ENCODE results near the gene RNF11.

RNF11 gene

DNA sequence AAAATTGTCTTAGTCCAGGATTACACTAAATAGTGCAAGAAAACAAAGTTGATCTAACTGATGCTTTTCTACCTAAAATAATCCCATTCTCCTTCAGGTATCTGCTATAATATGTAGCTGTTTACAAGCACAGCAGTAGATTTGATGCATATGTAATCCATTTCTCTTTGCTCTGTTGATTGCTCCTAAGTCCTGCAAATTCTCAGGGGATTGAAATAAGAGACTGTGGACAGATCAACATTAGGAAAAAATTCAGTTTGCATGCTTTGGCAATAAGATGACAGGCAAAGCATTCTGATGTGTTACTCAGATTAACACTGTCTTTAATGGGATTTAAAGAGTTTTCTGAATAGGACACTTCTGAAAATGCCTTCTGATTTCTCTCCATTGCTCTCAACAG, 34.7 kb downstream of the RNF11 start:
- no peak for TF ChIP-seq CTCF (IDR thresholded peaks at IDR 0.05; ENCODE audit: low read depth, low read length, missing control alignments)
- in situ Hi-C loops (cut with HindIII; ENCODE audit: low sequenced_read_pairs): no loop called here
- no peak for DNase-seq (ENCODE audit: low read depth)
- H3K4me3 ChIP-seq (ENCODE audit: low read depth, low read length): no peak overlapping the region

GRCh38 chr1:51272916-51273315, 36.8 kb downstream of the RNF11 start:
- H3K4me3 ChIP-seq (ENCODE audit: low read depth, low read length): no peak overlapping the region
- in situ Hi-C loops (cut with HindIII; ENCODE audit: low sequenced_read_pairs): no loop called here
- no peak for DNase-seq (ENCODE audit: low read depth)
- no peak for TF ChIP-seq CTCF (IDR thresholded peaks at IDR 0.05; ENCODE audit: low read depth, low read length, missing control alignments)

DNA sequence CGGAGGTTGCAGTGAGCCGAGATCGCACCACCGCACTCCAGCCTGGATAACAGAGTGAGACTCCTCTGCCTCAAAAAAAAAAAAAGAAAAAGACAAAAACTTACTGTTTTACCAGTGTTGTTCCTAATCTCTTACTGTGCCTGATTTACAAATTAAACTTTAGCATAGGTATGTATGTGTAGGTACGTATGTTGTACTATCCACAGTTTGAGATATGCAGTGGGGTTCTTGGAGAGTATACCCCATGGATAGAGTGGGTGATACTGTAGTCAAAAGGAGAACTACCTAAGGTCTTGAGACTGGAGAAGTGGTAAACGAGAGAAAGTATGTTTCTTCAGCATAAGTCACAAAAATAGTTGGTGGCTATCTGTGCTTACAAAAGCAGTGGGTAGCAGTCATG, 38.6 kb downstream of the RNF11 start:
- DNase-seq (ENCODE audit: low read depth): no peak
- in situ Hi-C loops (cut with HindIII; ENCODE audit: low sequenced_read_pairs): no loop called here
- TF ChIP-seq CTCF (IDR thresholded peaks at IDR 0.05; ENCODE audit: low read depth, low read length, missing control alignments): no peak
- H3K4me3 ChIP-seq (ENCODE audit: low read depth, low read length): no peak overlapping the region

GRCh38 chr1:51276286-51276685, 40.2 kb downstream of the RNF11 start:
- no peak for DNase-seq (ENCODE audit: low read depth)
- in situ Hi-C loops (cut with HindIII; ENCODE audit: low sequenced_read_pairs): no loop called here
- no peak overlapping the region for H3K4me3 ChIP-seq (ENCODE audit: low read depth, low read length)
- TF ChIP-seq CTCF (IDR thresholded peaks at IDR 0.05; ENCODE audit: low read depth, low read length, missing control alignments): no peak

DNA sequence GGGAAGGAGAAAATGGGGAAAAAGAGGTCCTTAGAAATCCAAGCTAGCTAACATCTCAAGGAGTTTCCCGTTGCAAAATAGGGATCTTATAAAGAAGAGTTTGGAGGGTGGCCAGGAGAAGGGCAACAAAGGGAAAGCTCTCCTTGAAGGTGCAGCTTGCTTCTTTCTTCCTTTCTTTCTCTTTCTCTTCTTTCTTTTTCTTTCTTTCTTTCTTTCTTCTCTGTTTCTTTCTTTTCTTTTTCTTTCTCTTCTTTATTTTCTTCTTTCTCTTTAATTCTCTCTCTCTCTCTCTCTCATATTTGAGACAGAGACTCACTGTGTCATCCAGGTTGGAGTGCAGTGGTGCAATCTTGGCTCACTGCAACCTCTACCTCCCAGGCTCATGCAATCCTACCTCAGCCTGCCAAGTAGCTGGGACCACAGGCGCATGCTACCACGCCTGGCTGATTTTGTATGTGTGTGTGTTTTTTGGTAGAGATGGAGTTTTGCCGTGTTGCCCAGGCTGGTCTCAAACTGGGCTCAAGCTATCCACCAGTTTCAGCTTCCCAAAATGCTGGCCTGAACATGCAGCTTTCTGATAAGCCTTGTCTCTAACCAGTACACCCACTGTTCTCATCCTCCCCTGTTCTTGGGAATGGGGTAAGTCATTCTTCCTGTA, 44.4 kb downstream of the RNF11 start:
- TF ChIP-seq CTCF (IDR thresholded peaks at IDR 0.05; ENCODE audit: low read depth, low read length, missing control alignments): no peak
- in situ Hi-C loops (cut with HindIII; ENCODE audit: low sequenced_read_pairs): no loop called here
- no peak for DNase-seq (ENCODE audit: low read depth)
- no peak overlapping the region for H3K4me3 ChIP-seq (ENCODE audit: low read depth, low read length)

GRCh38 chr1:51281807-51282206, 45.7 kb downstream of the RNF11 start:
- DNase-seq (ENCODE audit: low read depth): no peak
- in situ Hi-C loops (cut with HindIII; ENCODE audit: low sequenced_read_pairs): no loop called here
- TF ChIP-seq CTCF (IDR thresholded peaks at IDR 0.05; ENCODE audit: low read depth, low read length, missing control alignments): no peak
- no peak overlapping the region for H3K4me3 ChIP-seq (ENCODE audit: low read depth, low read length)
